Neural cell (in vitro differentiated cells): ENCODE measurements around the gene CDK9. TPM values are rescaled to one million over a fixed set of nuclear protein-coding genes. Genes with fewer than 3 reads are reported as not detected.

Experiments used
- H2AFZ ChIP-seq: fragments of 200-600, 300-800 bp; sonication (generic), shearing (Covaris generic); 2 replicates; pipeline ENCODE4 v1.6.0; 2014; ENCODE audit warnings: low read depth, mild to moderate bottlenecking, antibody characterized with exemption, low read length, moderate library complexity
- H3F3A ChIP-seq: fragments of 200-600 bp; shearing (Covaris generic); 2 replicates; pipeline ENCODE4 v1.6.1; 2016; ENCODE audit warnings: mild to moderate bottlenecking, moderate library complexity, mixed read lengths, antibody characterized with exemption, low read length; ENCODE audit not compliant: insufficient read depth, poor library complexity, severe bottlenecking
- H3K27ac ChIP-seq: fragments of 200-600, 300-800 bp; sonication (generic), shearing (Covaris generic); 2 replicates; pipeline ENCODE4 v1.5.1; 2014; ENCODE audit warnings: mild to moderate bottlenecking, low read length, moderate library complexity
- H3K27me3 ChIP-seq: fragments of 300-800, 200-600 bp; sonication (generic), shearing (Covaris generic); 2 replicates; pipeline ENCODE4 v1.6.0; 2014; ENCODE audit warnings: mild to moderate bottlenecking, low read depth, low read length, moderate library complexity; ENCODE audit not compliant: insufficient read depth
- H3K36me3 ChIP-seq: fragments of 300-800, 200-600 bp; sonication (generic), shearing (Covaris generic); 2 replicates; pipeline ENCODE4 v1.5.1; 2014; ENCODE audit warnings: mild to moderate bottlenecking, antibody characterized with exemption, low read length, moderate library complexity; ENCODE audit not compliant: insufficient read depth
- H3K4me2 ChIP-seq: fragments of 300-800, 200-600 bp; sonication (generic), shearing (Covaris generic); 2 replicates; pipeline ENCODE4 v1.6.0; 2014; ENCODE audit warnings: mild to moderate bottlenecking, low read length
- H3K4me3 ChIP-seq: fragments of 300-800, 200-600 bp; sonication (generic), shearing (Covaris generic); 2 replicates; pipeline ENCODE4 v1.5.1; 2014; ENCODE audit warnings: mild to moderate bottlenecking, low read length, moderate library complexity
- H3K79me2 ChIP-seq: fragments of 200-600 bp; shearing (Covaris generic); replicated peaks from 2 replicates; pipeline ENCODE4 v1.6.0; 2014; ENCODE audit warnings: mild to moderate bottlenecking, low read length, moderate library complexity; ENCODE audit not compliant: insufficient read depth
- H3K9ac ChIP-seq: fragments of 300-800, 200-600 bp; sonication (generic), shearing (Covaris generic); 2 replicates; pipeline ENCODE4 v1.6.1; 2016; ENCODE audit warnings: mild to moderate bottlenecking, low read length, mixed read lengths
- H3K9me2 ChIP-seq: fragments of 200-600 bp; shearing (Covaris generic); 2 replicates; pipeline ENCODE4 v1.6.1; 2016; ENCODE audit warnings: mild to moderate bottlenecking, low read length, mixed read lengths; ENCODE audit not compliant: insufficient read depth
- H3K9me3 ChIP-seq: fragments of 200-600, 300-800 bp; sonication (generic), shearing (Covaris generic); 2 replicates; pipeline ENCODE4 v1.6.1; 2016; ENCODE audit warnings: mild to moderate bottlenecking, mixed run types, low read length, moderate library complexity, mixed read lengths
- H4K20me1 ChIP-seq: fragments of 200-600 bp; shearing (Covaris generic); 2 replicates; pipeline ENCODE4 v1.6.1; 2016; ENCODE audit warnings: mild to moderate bottlenecking, mixed run types; ENCODE audit not compliant: insufficient read depth
- EP300 ChIP-seq: fragments of 450-650 bp; conservative IDR thresholded peaks from 2 replicates; pipeline ENCODE4 v1.6.1; 2014; ENCODE audit warnings: antibody characterized with exemption, mild to moderate bottlenecking, moderate library complexity; ENCODE audit not compliant: poor library complexity, severe bottlenecking
- EZH2 ChIP-seq: fragments of 200-600, 300-800 bp; shearing (Covaris generic), sonication (generic); IDR thresholded peaks from 2 replicates; pipeline ENCODE4 v1.6.1; 2014; ENCODE audit warnings: antibody characterized with exemption, low read length, borderline replicate concordance, mild to moderate bottlenecking; ENCODE audit not compliant: insufficient read depth, poor library complexity, severe bottlenecking
- MXI1 ChIP-seq: fragments of 450-650 bp; conservative IDR thresholded peaks from 2 replicates; pipeline ENCODE4 v1.6.1; 2014; ENCODE audit warnings: antibody characterized with exemption, mild to moderate bottlenecking; ENCODE audit not compliant: poor library complexity, severe bottlenecking
- POLR2AphosphoS5 ChIP-seq: IDR thresholded peaks from 2 replicates; pipeline ENCODE4 v1.6.1; 2012
- RAD21 ChIP-seq: fragments of 450-650 bp; conservative IDR thresholded peaks from 2 replicates; pipeline ENCODE4 v1.6.1; 2014; ENCODE audit warnings: antibody characterized with exemption, mild to moderate bottlenecking, moderate library complexity
- REST ChIP-seq: IDR thresholded peaks from 2 replicates; pipeline ENCODE4 v1.6.1; 2012; ENCODE audit warnings: borderline replicate concordance
- SMC3 ChIP-seq: fragments of 450-650 bp; conservative IDR thresholded peaks from 2 replicates; pipeline ENCODE4 v1.6.1; 2014; ENCODE audit warnings: antibody characterized with exemption, mild to moderate bottlenecking, moderate library complexity; ENCODE audit not compliant: poor library complexity
- TAF1 ChIP-seq: IDR thresholded peaks from 2 replicates; pipeline ENCODE4 v1.6.1; 2012; ENCODE audit warnings: low read depth
- polyA plus RNA-seq: library from polyadenylated mRNA; depleted of rRNA; stranded (reverse); fragments of >200 nt; gene quantifications from 2 replicates; pipeline ENCODE4 v1.2.3, GENCODE V29; 2014
- TF ChIP-seq, protein P1 (sequence below): fragments of 450-650 bp; IDR thresholded peaks from 2 replicates; pipeline ENCODE4 v1.5.1; 2014; ENCODE audit warnings: antibody characterized with exemption, mild to moderate bottlenecking, moderate library complexity; ENCODE audit not compliant: poor library complexity, severe bottlenecking

CDK9 gene
- polyA plus RNA-seq, 1 donor from 2014 or later = 195 TPM

GRCh38 chr9:127776195-127776923, 9.5 kb upstream of the CDK9 start:
- Histone ChIP-seq H3K27me3 (no peaks in the 10 kb centered on the region), H3K4me2 (no peak overlapping the region), H3F3A (no peaks in the 10 kb centered on the region), H3K9me2 (no peaks in the 10 kb centered on the region), H3K36me3 (no peaks in the 10 kb centered on the region), H3K9ac (peak overlapping the region; percentile 31), H2AFZ (no peak overlapping the region), H3K79me2 (no peaks in the 10 kb centered on the region), H3K27ac (no peak overlapping the region), H4K20me1 (no peaks in the 10 kb centered on the region), H3K4me3 (no peak overlapping the region), H3K9me3 (no peaks in the 10 kb centered on the region)
- TF ChIP-seq POLR2AphosphoS5 (no peak), MXI1 (no peak), REST (no peak), TAF1 (no peak), SMC3 (no peak), EZH2 (no peak), EP300 (no peak)
- TF ChIP-seq, protein P1, sequence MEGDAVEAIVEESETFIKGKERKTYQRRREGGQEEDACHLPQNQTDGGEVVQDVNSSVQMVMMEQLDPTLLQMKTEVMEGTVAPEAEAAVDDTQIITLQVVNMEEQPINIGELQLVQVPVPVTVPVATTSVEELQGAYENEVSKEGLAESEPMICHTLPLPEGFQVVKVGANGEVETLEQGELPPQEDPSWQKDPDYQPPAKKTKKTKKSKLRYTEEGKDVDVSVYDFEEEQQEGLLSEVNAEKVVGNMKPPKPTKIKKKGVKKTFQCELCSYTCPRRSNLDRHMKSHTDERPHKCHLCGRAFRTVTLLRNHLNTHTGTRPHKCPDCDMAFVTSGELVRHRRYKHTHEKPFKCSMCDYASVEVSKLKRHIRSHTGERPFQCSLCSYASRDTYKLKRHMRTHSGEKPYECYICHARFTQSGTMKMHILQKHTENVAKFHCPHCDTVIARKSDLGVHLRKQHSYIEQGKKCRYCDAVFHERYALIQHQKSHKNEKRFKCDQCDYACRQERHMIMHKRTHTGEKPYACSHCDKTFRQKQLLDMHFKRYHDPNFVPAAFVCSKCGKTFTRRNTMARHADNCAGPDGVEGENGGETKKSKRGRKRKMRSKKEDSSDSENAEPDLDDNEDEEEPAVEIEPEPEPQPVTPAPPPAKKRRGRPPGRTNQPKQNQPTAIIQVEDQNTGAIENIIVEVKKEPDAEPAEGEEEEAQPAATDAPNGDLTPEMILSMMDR = no peak

GRCh38 chr9:127776924-127777289, 8.9 kb upstream of the CDK9 start:
- TF ChIP-seq, protein P1 = no peak
- TF ChIP-seq TAF1 = no peak
- no peak for TF ChIP-seq REST
- no peak for TF ChIP-seq EP300
- TF ChIP-seq EZH2 = no peak
- no peak for TF ChIP-seq RAD21
- no peak for TF ChIP-seq MXI1
- no peak for TF ChIP-seq POLR2AphosphoS5
- Histone ChIP-seq H3K36me3 (no peaks in the 10 kb centered on the region), H3K27me3 (no peaks in the 10 kb centered on the region), H3K9me3 (no peaks in the 10 kb centered on the region), H3K4me3 (no peak overlapping the region), H3K27ac (no peak overlapping the region), H3K9me2 (no peaks in the 10 kb centered on the region), H3K79me2 (no peaks in the 10 kb centered on the region), H4K20me1 (no peaks in the 10 kb centered on the region), H3K9ac (no peak overlapping the region), H3K4me2 (no peak overlapping the region), H2AFZ (no peak overlapping the region), H3F3A (no peaks in the 10 kb centered on the region)
